CD4-positive, alpha-beta T cell treated with Interleukin-17A for 1 hour (primary cell): ENCODE measurements around the gene SNX25.
"Not testable (repeated sequence)": the region's sequence is repeated elsewhere in the genome, so short reads cannot be mapped to it uniquely, and the experiment has no call there.

Experiments used
- DNase-seq: peaks from one replicate; pipeline ENCODE4 v3.0.0-alpha.2; 2020

SNX25 gene

GRCh38 chr4:185205073-185205472, 4.3 kb upstream of the SNX25 start:
- not testable (repeated sequence) for DNase-seq

DNA sequence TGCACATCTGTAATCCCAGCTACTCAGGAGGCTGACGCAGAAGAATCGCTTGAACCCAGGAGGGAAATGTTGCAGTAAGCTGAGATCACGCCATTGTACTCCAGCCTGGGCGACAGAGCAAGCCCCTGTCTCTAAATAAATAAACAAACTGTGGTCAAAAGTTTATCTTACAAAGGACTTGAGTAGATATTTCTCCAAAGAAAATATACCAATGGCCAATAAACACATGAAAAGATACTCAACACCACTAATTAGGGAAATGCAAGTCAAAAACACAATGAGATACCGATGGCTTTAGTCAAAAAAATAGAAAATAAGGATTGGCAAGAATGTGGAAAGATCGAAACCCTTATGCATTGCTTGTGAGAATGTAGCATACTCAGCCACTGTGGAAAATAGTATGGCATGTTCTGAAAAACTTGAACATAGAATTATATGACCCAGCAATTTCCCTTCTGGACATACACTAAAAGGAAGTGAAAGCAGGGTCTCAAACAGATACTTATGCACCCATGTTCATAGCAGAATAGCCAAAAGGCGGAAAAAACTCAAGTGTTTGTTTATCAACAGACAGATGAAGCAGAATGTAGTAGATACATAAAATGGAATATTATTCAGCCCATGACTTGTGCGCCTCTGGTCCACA, 3.6 kb upstream of the SNX25 start:
- DNase-seq: no peak

DNA sequence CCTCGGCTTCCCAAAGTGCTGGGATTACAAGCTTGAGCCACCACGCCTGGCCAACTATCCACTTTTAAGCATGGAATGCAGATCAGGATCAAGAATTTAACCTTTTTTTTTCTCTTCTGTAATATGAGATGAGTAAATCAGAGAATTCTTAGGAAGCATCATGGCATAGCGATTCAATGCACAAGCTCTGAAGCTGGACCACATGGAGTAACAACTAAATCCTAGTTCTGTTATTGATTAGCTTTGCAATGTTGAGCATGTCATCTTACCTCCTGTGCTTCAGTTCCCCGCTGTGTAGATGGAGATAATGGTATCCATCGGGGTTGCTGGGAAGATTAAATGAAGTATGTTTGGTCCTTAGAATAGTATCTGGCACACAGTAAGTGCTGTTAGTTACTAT, 1.9 kb upstream of the SNX25 start:
- no peak for DNase-seq

- not testable (repeated sequence) for DNase-seq
Measured at GRCh38 chr4:185209852-185210101, 379 bp downstream of the SNX25 start.

- peak; percentile 45 for DNase-seq
Measured at GRCh38 chr4:185210102-185210981, 944 bp downstream of the SNX25 start.

DNA sequence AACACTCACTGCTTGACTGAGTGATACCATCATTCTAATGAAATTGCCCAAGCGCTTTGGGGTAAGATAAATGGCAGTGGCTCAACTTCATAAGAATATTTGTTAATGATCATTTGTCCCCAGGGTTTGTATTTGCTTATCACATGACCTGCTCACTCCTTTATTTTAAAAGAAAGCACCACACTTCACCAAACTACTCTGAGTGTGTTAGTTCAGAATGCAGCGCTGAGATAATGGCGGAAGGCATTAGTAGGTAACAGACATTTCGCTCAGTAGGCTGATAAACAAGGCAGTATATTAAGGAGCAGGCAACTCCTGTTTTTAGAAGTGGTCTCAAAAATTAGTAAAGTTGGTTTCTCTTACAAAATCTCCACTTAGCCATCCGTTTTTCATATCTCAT, 1.6 kb downstream of the SNX25 start:
- DNase-seq: no peak

GRCh38 chr4:185211641-185212040, 2.2 kb downstream of the SNX25 start:
- DNase-seq: no peak

GRCh38 chr4:185212581-185212980, 3.2 kb downstream of the SNX25 start:
- DNase-seq: no peak

DNA sequence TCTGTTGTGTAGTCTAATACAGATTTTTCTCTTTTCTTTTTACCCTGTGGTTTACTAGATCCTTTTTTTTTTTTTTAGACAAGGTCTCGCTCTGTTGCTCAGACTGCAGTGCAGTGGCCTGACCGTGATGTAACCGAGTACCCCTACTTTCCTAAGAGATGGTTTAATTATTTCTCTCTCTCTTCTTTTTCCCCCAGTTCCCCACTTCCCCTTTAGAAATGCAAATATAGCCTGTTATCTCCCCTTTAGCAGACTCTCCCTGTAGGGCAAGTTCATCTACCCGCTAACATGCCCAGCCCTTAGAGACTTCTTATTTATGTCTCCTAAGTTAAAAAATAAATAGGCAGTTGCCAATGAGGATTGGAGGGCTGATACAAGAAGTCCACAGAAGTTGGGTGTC, 4.5 kb downstream of the SNX25 start:
- no peak for DNase-seq

DNA sequence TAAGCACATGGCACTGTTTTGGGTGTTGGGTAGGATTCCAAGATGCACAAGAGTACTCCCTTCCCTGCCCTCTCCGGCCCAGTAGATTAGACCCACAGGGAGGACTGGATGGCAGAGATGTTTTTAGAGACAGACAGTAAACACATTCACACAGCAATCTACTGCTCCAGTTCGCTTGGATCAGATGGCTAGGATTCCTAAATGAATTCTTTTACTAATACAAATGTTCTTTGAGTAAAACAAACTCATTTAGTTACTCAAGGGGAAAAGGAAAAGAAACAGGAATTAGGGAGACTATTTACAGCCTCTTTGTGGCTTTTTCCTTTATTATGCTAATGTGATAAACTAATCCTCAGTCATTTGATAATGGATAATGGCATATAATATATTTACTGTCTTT, 5.9 kb downstream of the SNX25 start:
- DNase-seq: no peak

GRCh38 chr4:185217408-185217975, 8.1 kb downstream of the SNX25 start:
- DNase-seq: no peak

- no peak for DNase-seq
Measured at GRCh38 chr4:185218312-185218711, 8.9 kb downstream of the SNX25 start.

- no peak for DNase-seq
Measured at GRCh38 chr4:185219551-185220344, 10.3 kb downstream of the SNX25 start.

DNA sequence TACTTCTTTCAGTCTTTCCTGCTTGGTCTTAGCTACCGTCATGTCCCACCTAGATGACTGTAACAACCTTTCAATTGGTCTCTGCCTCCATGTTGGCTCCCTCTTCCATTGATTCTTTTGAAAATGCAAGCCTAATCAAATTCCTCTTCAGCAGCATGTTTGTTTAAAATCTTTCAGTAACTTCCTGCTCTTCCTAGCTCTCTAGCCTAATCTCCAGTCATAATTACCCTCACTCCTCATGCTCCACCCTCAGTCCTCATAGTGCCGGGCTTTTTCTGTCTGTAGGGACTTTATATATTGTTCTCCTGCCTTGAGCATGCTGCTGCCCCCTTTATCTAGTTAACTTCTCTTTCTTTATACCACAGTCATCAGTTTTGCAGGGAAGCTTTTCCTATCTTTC, 12.1 kb downstream of the SNX25 start:
- DNase-seq: no peak

GRCh38 chr4:185221912-185222311, 12.5 kb downstream of the SNX25 start:
- no peak for DNase-seq

DNA sequence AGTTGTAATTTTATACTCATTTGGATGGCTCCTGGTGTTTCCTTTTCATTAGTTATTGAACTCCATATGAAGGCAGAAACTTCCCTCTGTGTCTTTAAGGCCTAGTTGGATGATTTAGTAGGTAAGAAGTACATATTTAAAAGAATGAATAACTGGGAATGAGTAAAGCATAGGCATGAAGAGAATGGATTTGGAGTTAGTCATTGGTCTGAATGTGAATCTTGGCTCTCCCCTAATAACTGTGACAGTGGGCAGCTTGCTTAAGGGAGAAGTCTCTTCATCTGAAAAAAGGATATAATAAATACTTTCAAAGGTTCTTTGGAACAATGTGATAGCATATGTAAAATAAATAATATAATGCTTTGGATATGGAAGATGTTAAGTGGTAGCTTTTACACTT, 13.2 kb downstream of the SNX25 start:
- DNase-seq: no peak

GRCh38 chr4:185224597-185224996, 15.2 kb downstream of the SNX25 start:
- no peak for DNase-seq

GRCh38 chr4:185225940-185226339, 16.5 kb downstream of the SNX25 start:
- no peak for DNase-seq

- DNase-seq: no peak
Measured at GRCh38 chr4:185227131-185227551, 17.7 kb downstream of the SNX25 start.

- DNase-seq: no peak
Measured at GRCh38 chr4:185227713-185228278, 18.4 kb downstream of the SNX25 start.

DNA sequence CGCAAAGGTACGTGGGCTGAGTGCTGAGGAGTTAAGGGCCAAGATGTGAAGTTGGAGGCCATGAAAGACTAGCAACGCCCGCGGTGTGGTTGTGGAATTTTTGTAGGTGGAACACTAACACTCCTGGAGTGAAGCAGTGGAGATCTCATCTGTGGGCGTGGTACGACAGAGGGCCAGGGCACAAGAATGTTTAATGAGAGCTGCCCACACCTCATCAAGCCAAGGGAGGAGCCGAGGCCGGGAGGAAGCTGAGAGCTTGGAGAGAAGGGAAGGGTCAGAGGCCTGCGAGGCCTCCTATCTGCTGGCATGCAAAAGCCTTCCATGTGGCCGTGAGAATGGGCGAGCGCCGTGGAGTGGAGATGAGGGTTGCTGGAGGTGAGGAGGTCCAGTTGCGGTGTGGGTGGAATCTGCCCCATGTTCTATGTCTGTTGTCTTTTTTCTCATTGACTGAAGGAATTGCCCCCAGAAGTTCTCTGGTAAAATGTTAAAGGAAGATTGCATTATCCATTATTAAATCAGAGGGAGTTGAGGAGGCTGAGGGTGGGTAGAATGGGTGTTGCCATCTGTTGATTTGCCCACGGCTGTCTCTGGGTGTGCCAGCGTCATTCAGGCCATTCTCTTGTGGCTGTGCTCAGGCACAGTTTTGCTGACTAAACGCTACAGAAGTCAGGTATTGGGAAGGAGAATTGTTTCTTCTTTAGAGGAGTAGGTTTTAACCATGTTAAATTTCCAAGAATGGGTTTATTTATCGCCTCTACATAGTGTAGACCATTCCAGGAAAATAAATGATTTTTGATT, 19.8 kb downstream of the SNX25 start:
- DNase-seq: no peak

DNA sequence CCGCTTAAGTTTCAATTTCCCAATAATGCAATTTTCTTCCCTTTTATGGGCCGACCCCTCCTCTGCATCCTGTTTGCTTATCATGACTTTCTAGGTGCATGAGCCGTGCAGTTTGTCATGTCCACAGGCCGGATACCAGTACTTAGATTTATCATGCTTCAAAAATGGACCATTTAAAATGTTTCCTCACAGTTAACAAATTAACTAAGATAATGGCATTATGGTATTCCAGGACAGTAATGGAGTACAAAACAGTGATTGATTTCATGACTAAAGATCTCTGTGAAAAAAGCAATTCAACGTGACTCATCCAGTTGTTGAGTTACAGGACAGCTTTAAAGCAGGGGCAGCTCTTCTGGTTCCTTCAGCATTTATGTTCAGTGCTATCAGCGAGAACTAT, 23.0 kb downstream of the SNX25 start:
- DNase-seq: no peak
